ENCODE data around the gene BRSK1.

GRCh38 chr19:55262359-55262758 lies 21.4 kb upstream of the BRSK1 start:
- TF ChIP-seq MAX (IDR thresholded peaks at IDR 0.05) (no peak), CEBPB (IDR thresholded peaks at IDR 0.05) (no peak), NFIC (IDR thresholded peaks at IDR 0.05) (no peak), EP300 (IDR thresholded peaks at IDR 0.05; ENCODE audit: borderline replicate concordance) (no peak), RAD21 (IDR thresholded peaks at IDR 0.05; ENCODE audit: low read depth) (no peak), ZBTB7A (IDR thresholded peaks at IDR 0.05; ENCODE audit: low read depth) (no peak), REST (IDR thresholded peaks at IDR 0.05; ENCODE audit: low read depth) (no peak), YY1 (IDR thresholded peaks at IDR 0.05; ENCODE audit: low read depth) (no peak)
